Thymus (tissue), 11 donors: ENCODE data around the gene HDAC4. TPM values are rescaled to one million over a fixed set of nuclear protein-coding genes. Genes with fewer than 3 reads are reported as not detected.

Experiments
- DNase-seq, 9 donors: peaks; one replicate each; pipeline ENCODE4 v3.0.0-alpha.2; 2013; ENCODE audit warnings: low spot score in 9 of 9, low read depth in 6 of 9, missing footprints in 1 of 9
- H3K27ac ChIP-seq, 2 donors: one replicate each; pipeline ENCODE4 v1.5.1; 2013; ENCODE audit warnings: control low read depth in 1 of 2, low read depth in 1 of 2, low read length in 1 of 2, mild to moderate bottlenecking in 1 of 2, moderate library complexity in 1 of 2
- H3K27me3 ChIP-seq, 2 donors: one replicate each; pipeline ENCODE4 v1.5.1; 2013; ENCODE audit warnings: low read length in 1 of 2; ENCODE audit not compliant: control insufficient read depth in 2 of 2, insufficient read depth in 1 of 2
- H3K36me3 ChIP-seq, 2 donors: one replicate each; pipeline ENCODE4 v1.5.1; 2013; ENCODE audit warnings: low read length in 1 of 2, mild to moderate bottlenecking in 1 of 2, moderate library complexity in 1 of 2; ENCODE audit not compliant: control insufficient read depth in 2 of 2, insufficient read depth in 2 of 2
- H3K4me1 ChIP-seq, 2 donors: one replicate each; pipeline ENCODE4 v1.5.1; 2013; ENCODE audit warnings: low read length in 2 of 2; ENCODE audit not compliant: control insufficient read depth in 2 of 2, insufficient read depth in 2 of 2
- H3K4me3 ChIP-seq, 2 donors: one replicate each; pipeline ENCODE4 v1.5.1; 2013; ENCODE audit warnings: low read length in 2 of 2, control low read depth in 1 of 2, mild to moderate bottlenecking in 1 of 2
- H3K9me3 ChIP-seq, 2 donors: one replicate each; pipeline ENCODE4 v1.5.1; 2013; ENCODE audit warnings: low read length in 1 of 2, mild to moderate bottlenecking in 1 of 2; ENCODE audit not compliant: control insufficient read depth in 2 of 2, insufficient read depth in 1 of 2
- WGBS: extraction: QIAGEN DNeasy Blood & Tissue Kit; methylation state at CpG from one replicate; pipeline ENCODE4 v1.1.7; 2013; 5-methylcytosine and 5-hydroxymethylcytosine counted together
- polyA plus RNA-seq: library from polyadenylated mRNA; stranded (reverse); fragments of 200-250 nt; gene quantifications from one replicate; pipeline ENCODE4 v1.2.3, GENCODE V29; 2013
- total RNA-seq: library from RNA; stranded (reverse); fragments of 120-200 nt; gene quantifications from one replicate; pipeline ENCODE4 v1.2.4, GENCODE V29; 2013
- donor health status: healthy.

HDAC4 gene
- total and polyA plus RNA-seq, 2 donors: 7.8 to 17.9 TPM

DNA sequence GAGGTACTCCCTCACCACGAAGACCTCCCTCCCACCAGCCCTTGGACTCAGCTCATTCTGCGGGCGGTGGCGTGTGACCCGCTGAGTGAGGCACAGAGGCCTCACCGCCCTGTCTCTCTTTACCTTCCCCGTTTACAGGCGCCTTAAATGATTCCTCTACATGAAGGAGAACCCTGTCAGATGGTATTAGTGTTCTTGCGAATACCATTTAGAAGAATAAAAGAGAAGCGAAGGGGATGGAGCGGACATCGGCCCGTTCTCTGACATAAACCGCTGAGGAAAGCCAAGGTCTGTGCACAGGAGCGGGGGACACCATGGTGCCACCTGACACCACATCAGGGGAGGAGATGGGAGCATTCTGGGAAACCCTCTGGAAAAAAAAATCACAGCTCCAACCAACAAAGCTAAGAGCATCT, 179.8 kb downstream of the HDAC4 start:
- H3K9me3 ChIP-seq: peaks cover 0 to 2% of the 10 kb centered on the region in 2 donors
- peaks cover 0 to 13% of the 10 kb centered on the region in 2 donors for H3K36me3 ChIP-seq
- H3K27me3 ChIP-seq: no peaks in the 10 kb centered on the region
- no peak for DNase-seq
- H3K4me3 ChIP-seq: no peak overlapping the region
- WGBS: 92% methylated on average over 15 of the region's 15 CpGs
- H3K4me1 ChIP-seq: peaks cover 34 to 66% of the 10 kb centered on the region in 2 donors
- peak overlapping the region; percentile 74 to 88 for H3K27ac ChIP-seq

- WGBS: 85% methylated on average over 9 of the region's 9 CpGs
- DNase-seq: no peak
- no peak overlapping the region for H3K4me3 ChIP-seq
- peaks cover 28 to 64% of the 10 kb centered on the region in 2 donors for H3K4me1 ChIP-seq
- no peaks in the 10 kb centered on the region for H3K27me3 ChIP-seq
- H3K9me3 ChIP-seq: peaks cover 0 to 2% of the 10 kb centered on the region in 2 donors
- H3K27ac ChIP-seq: no peak overlapping the region
- peaks cover 0 to 17% of the 10 kb centered on the region in 2 donors for H3K36me3 ChIP-seq
Measured at GRCh38 chr2:239220341-239220740, 180.5 kb downstream of the HDAC4 start.

DNA sequence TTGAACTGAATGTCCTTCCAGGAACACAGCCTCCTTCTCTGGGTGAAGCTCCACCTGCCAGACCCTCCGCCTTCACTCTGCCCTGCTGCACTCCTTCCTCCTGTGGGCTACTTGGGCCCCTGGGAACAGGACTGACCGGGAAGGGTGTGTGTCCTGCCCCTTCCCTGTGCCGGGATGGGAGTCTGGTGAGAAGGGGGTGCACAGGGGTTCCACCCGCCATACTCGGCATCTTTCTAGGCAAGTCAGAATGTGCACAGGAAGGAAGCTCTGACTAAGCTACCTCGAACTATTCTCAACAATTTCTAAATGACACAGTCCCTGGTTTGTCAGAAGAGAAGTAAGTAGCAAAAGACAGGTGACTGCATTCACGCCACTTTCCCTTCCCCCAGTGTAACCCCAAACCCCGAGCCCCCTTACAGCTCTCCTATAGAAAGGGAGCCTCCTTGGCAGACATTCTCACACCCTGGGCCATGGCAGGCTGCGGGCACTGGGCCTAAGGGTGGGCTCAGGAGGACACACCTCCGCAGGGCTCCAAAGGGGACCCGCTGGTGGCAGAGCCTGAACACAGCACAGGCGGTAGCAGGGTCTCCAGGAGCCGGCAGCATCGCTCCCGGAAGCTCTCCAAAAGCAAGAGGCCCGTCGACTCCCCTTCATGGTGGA, 184.1 kb downstream of the HDAC4 start:
- Histone ChIP-seq H3K4me1 (peaks cover 12 to 66% of the 10 kb centered on the region in 2 donors), H3K27ac (peak overlapping the region; percentile 32 to 73)

GRCh38 chr2:239215988-239216613, 184.7 kb downstream of the HDAC4 start:
- Histone ChIP-seq H3K27me3 (no peaks in the 10 kb centered on the region), H3K27ac (no peak overlapping the region), H3K4me1 (peaks cover 14 to 67% of the 10 kb centered on the region in 2 donors), H3K9me3 (peaks cover 0 to 2% of the 10 kb centered on the region in 2 donors), H3K36me3 (peaks cover 8 to 18% of the 10 kb centered on the region in 2 donors), H3K4me3 (no peak overlapping the region)
- 89% methylated on average over 7 of the region's 7 CpGs for WGBS
- no peak for DNase-seq

More for the DNA sequence above, 184.1 kb downstream of the HDAC4 start:
- Histone ChIP-seq H3K27me3 (no peaks in the 10 kb centered on the region), H3K36me3 (peaks cover 8 to 21% of the 10 kb centered on the region in 2 donors), H3K4me3 (no peak overlapping the region), H3K9me3 (peaks cover 0 to 2% of the 10 kb centered on the region in 2 donors)
- WGBS: 64% methylated on average over 17 of the region's 17 CpGs
- peak in 1 of 9 donors; percentile 58 for DNase-seq

DNA sequence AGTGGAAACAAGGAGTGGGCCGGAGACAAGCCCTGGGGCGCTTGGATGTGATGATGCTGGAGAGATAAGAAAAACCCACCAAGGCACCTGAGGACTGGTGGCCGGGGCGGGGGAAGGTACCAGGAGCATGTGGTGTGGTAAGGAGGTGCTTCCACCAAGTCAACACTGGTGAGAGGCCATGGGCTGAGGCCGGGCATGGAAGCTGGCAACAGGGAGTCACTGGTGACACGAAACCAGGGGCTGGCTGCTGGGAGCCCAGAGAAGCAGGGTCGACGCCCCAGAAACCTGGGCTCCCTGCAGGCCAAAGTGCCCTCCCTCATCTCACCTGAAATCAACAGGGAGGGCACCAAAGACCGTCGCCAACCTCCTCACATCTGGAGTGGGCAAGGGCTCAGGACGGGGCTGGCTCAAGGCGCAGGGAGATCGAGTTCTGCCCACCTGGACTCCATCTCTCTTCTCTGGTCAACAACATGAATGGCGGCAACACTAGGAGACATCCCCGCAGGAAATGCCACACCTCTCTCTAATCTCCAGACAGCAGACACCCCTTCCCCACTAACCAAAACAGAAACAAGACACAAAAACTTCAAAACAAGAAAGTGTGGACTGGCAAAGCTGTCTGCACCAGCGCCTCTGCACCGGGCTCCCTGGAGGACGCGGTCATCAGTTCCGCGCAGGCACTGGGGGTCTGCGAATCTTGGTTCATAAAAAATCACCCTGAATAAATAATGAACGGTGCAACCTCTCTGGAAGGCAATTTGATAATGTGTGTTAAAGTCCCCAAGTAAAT, 185.5 kb downstream of the HDAC4 start:
- WGBS: 96% methylated on average over 23 of the region's 23 CpGs
- Histone ChIP-seq H3K27me3 (no peaks in the 10 kb centered on the region), H3K9me3 (no peaks in the 10 kb centered on the region), H3K4me3 (no peak overlapping the region), H3K27ac (no peak overlapping the region), H3K36me3 (peaks cover 8 to 13% of the 10 kb centered on the region in 2 donors), H3K4me1 (peaks cover 12 to 64% of the 10 kb centered on the region in 2 donors)
- no peak for DNase-seq

DNA sequence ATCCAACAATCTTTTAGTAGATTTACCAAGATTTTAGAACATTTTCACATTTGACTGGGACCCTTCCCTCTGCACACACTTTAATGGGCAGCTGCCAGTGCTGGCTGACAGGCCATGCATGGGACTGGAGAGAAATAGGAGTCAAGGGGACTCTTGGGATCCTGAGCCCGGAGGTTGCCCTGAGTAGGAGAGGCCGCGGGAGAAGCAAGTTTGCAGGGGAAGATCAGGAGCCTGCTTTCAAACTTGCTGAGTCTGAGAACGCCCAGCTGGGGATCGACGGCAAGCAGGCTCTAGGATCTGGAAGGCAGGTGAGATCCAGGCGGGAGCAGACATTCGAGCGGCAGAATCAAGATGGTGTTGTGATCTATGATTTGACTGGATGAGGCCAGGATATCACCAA, 186.1 kb downstream of the HDAC4 start:
- 99% methylated on average over 9 of the region's 9 CpGs for WGBS
- peaks cover 8 to 11% of the 10 kb centered on the region in 2 donors for H3K36me3 ChIP-seq
- H3K27ac ChIP-seq: no peak overlapping the region
- DNase-seq: no peak
- no peaks in the 10 kb centered on the region for H3K9me3 ChIP-seq
- peaks cover 12 to 64% of the 10 kb centered on the region in 2 donors for H3K4me1 ChIP-seq
- H3K27me3 ChIP-seq: no peaks in the 10 kb centered on the region
- H3K4me3 ChIP-seq: no peak overlapping the region

- Histone ChIP-seq H3K27ac (no peak overlapping the region), H3K36me3 (peaks cover 8 to 11% of the 10 kb centered on the region in 2 donors), H3K27me3 (no peaks in the 10 kb centered on the region), H3K4me1 (peaks cover 12 to 64% of the 10 kb centered on the region in 2 donors), H3K4me3 (no peak overlapping the region), H3K9me3 (no peaks in the 10 kb centered on the region)
- WGBS: 96% methylated on average over 7 of the region's 7 CpGs
- DNase-seq: no peak
Measured at GRCh38 chr2:239213643-239214101, 187.1 kb downstream of the HDAC4 start.

GRCh38 chr2:239212929-239213642, 187.7 kb downstream of the HDAC4 start:
- no peaks in the 10 kb centered on the region for H3K27me3 ChIP-seq
- no peak overlapping the region for H3K27ac ChIP-seq
- peaks cover 12 to 64% of the 10 kb centered on the region in 2 donors for H3K4me1 ChIP-seq
- peaks cover 8 to 11% of the 10 kb centered on the region in 2 donors for H3K36me3 ChIP-seq
- no peak for DNase-seq
- H3K9me3 ChIP-seq: no peaks in the 10 kb centered on the region
- WGBS: 89% methylated on average over 19 of the region's 19 CpGs
- H3K4me3 ChIP-seq: no peak overlapping the region
